CD14-positive monocyte (primary cell): Measurements from ENCODE around the gene PPP1R3A. TPM values are rescaled to one million over a fixed set of nuclear protein-coding genes. Genes with fewer than 3 reads are reported as not detected.

ENCODE experiments used
- DNase-seq, 3 donors: peaks; one replicate each; pipeline ENCODE4 v3.0.0-alpha.2; 2011 to 2022
- H2AFZ ChIP-seq: 2 replicates; pipeline ENCODE4 v1.6.0; 2012; ENCODE audit warnings: mild to moderate bottlenecking, low read depth, low read length, inconsistent platforms; ENCODE audit not compliant: insufficient read depth, poor library complexity, severe bottlenecking
- H3K27ac ChIP-seq, 2 donors: 1 replicate in 1 of 2; 2 replicates in 1 of 2; pipeline ENCODE4 v1.5.1; 2012 to 2013; ENCODE audit warnings: low read length in 2 of 2, control low read depth in 1 of 2, inconsistent platforms in 1 of 2, low read depth in 1 of 2, mild to moderate bottlenecking in 1 of 2
- H3K27me3 ChIP-seq, 2 donors: one replicate each; pipeline versions ENCODE4 v1.6.0 to v1.6.1; 2011 to 2013; ENCODE audit warnings: low read length in 2 of 2; ENCODE audit not compliant: control insufficient read depth in 2 of 2, insufficient read depth in 2 of 2
- H3K36me3 ChIP-seq, 2 donors: replicated peaks in 1 of 2; 1 replicate in 1 of 2; 2 replicates in 1 of 2; pipeline versions ENCODE4 v1.5.1 to v1.6.1; 2012 to 2013; ENCODE audit warnings: low read length in 2 of 2, control low read depth in 1 of 2, inconsistent platforms in 1 of 2, mild to moderate bottlenecking in 1 of 2; ENCODE audit not compliant: insufficient read depth in 2 of 2, control insufficient read depth in 1 of 2
- H3K4me1 ChIP-seq, 2 donors: 1 replicate in 1 of 2; 2 replicates in 1 of 2; pipeline versions ENCODE4 v1.5.1 to v1.6.1; 2012 to 2013; ENCODE audit warnings: low read length in 2 of 2, control low read depth in 1 of 2, inconsistent platforms in 1 of 2, mild to moderate bottlenecking in 1 of 2, moderate library complexity in 1 of 2; ENCODE audit not compliant: insufficient read depth in 2 of 2, control insufficient read depth in 1 of 2
- H3K4me2 ChIP-seq: replicated peaks from 2 replicates; pipeline ENCODE3; 2012; ENCODE audit warnings: low read length, moderate library complexity, mild to moderate bottlenecking; ENCODE audit not compliant: poor library complexity, severe bottlenecking; ENCODE audit errors: extremely low read depth
- H3K4me3 ChIP-seq, 3 experiments: fragments of 200-600 bp in 1 of 3; sonication (generic) in 1 of 3; replicated peaks in 1 of 3; 1 replicate in 2 of 3; 2 replicates in 1 of 3; pipeline ENCODE4 v1.5.1; 2011 to 2013; ENCODE audit warnings: low read length in 3 of 3, mild to moderate bottlenecking in 3 of 3, control low read depth in 2 of 3, low read depth in 2 of 3, inconsistent platforms in 1 of 3, moderate library complexity in 1 of 3
- H3K79me2 ChIP-seq: 2 replicates; pipeline ENCODE4 v1.6.0; 2012; ENCODE audit warnings: mild to moderate bottlenecking, control low read depth, inconsistent platforms, low read length, moderate library complexity; ENCODE audit not compliant: insufficient read depth
- H3K9ac ChIP-seq: 2 replicates; pipeline ENCODE4 v1.6.0; 2017; ENCODE audit warnings: low read length, mild to moderate bottlenecking; ENCODE audit not compliant: insufficient read depth, poor library complexity, severe bottlenecking
- H3K9me3 ChIP-seq, 2 donors: replicated peaks in 1 of 2; 1 replicate in 1 of 2; 2 replicates in 1 of 2; pipeline versions ENCODE4 v1.5.1 to v1.6.1; 2012 to 2013; ENCODE audit warnings: low read length in 2 of 2, control low read depth in 1 of 2; ENCODE audit not compliant: control insufficient read depth in 1 of 2, insufficient read depth in 1 of 2
- H4K20me1 ChIP-seq: 2 replicates; pipeline ENCODE4 v1.6.0; 2012; ENCODE audit warnings: mild to moderate bottlenecking, low read length, control low read depth, moderate library complexity; ENCODE audit not compliant: insufficient read depth
- H3K27ac Mint-ChIP-seq, 7 donors: one replicate each; pipeline ENCODE4 v1.8.0; 2020; ENCODE audit warnings: mild to moderate bottlenecking in 7 of 7, mixed read lengths in 7 of 7, moderate library complexity in 6 of 7, inconsistent platforms in 2 of 7
- H3K27me3 Mint-ChIP-seq, 3 donors: one replicate each; pipeline ENCODE4 v1.8.0; 2021 to 2022; ENCODE audit warnings: low read depth in 3 of 3, mild to moderate bottlenecking in 3 of 3, mixed read lengths in 3 of 3, moderate library complexity in 3 of 3, inconsistent platforms in 1 of 3
- H3K36me3 Mint-ChIP-seq, 2 donors: one replicate each; pipeline ENCODE4 v1.8.0; 2020; ENCODE audit warnings: mixed read lengths in 2 of 2, inconsistent platforms in 1 of 2, mild to moderate bottlenecking in 1 of 2
- H3K4me1 Mint-ChIP-seq: one replicate; pipeline ENCODE4 v1.8.0; 2020; ENCODE audit warnings: mild to moderate bottlenecking, mixed read lengths
- H3K4me3 Mint-ChIP-seq, 2 donors: one replicate each; pipeline ENCODE4 v1.8.0; 2020; ENCODE audit warnings: mild to moderate bottlenecking in 2 of 2, mixed read lengths in 2 of 2, moderate library complexity in 1 of 2
- H3K9me3 Mint-ChIP-seq, 7 donors: one replicate each; pipeline ENCODE4 v1.8.0; 2020 to 2022; ENCODE audit warnings: mixed read lengths in 7 of 7, mild to moderate bottlenecking in 6 of 7, moderate library complexity in 6 of 7, inconsistent platforms in 2 of 7
- CTCF ChIP-seq: fragments of 200-600 bp; IDR thresholded peaks from one replicate; pipeline ENCODE4 v1.8.0; 2022; ENCODE audit warnings: antibody characterized with exemption, mild to moderate bottlenecking
- WGBS: methylation state at CpG from one replicate; pipeline ENCODE4 v1.1.5; 2013; ENCODE audit warnings: missing lambda C conversion rate; ENCODE audit not compliant: insufficient coverage; 5-methylcytosine and 5-hydroxymethylcytosine counted together
- intact Hi-C, 2 donors: fragments of 100-400 bp; cut with micrococcal nuclease; formaldehyde crosslinking; loops; one replicate each; pipeline versions ENCODE4 v1.15.0 to v1.15.1; 2023
- polyA plus RNA-seq, 3 donors: library from polyadenylated mRNA; depleted of rRNA in 1 of 3; unstranded in 2 of 3; stranded (reverse) in 1 of 3; fragments of 300-500 nt in 2 of 3; fragments of >200 nt in 1 of 3; fragmentation: Illumina TruSeq in 2 of 3; gene quantifications; 1 replicate in 2 of 3; 2 replicates in 1 of 3; pipeline ENCODE4 v1.2.3, GENCODE V29; 2012 to 2021

PPP1R3A gene
- polyA plus RNA-seq, 3 donors = not detected

GRCh38 chr7:113873554-113874151 is 45.2 kb downstream of the PPP1R3A start:
- WGBS = 89% methylated on average over 2 of the region's 2 CpGs
- TF ChIP-seq CTCF = no peak

GRCh38 chr7:113872981-113873380 is 45.8 kb downstream of the PPP1R3A start:
- Histone ChIP-seq H4K20me1 (no peaks in the 10 kb centered on the region), H3K36me3 (no peaks in the 10 kb centered on the region), H3K27ac (no peak overlapping the region), H3K27me3 (no peaks in the 10 kb centered on the region), H3K9me3 (no peaks in the 10 kb centered on the region), H3K4me2 (no peak overlapping the region), H3K4me3 (no peak overlapping the region), H2AFZ (no peak overlapping the region), H3K79me2 (no peaks in the 10 kb centered on the region), H3K9ac (no peak overlapping the region), H3K4me1 (no peaks in the 10 kb centered on the region)
- no peak for TF ChIP-seq CTCF
- peaks cover 0 to 6% (median 0%) of the 10 kb centered on the region in 7 donors for H3K9me3 Mint-ChIP-seq
- H3K27me3 Mint-ChIP-seq = no peaks in the 10 kb centered on the region
- intact Hi-C loops = no loop called here
- no CpG with 5 or more reads among the region's 1 CpG for WGBS
- H3K4me3 Mint-ChIP-seq = no peak overlapping the region
- no peaks in the 10 kb centered on the region for H3K36me3 Mint-ChIP-seq
- no peaks in the 10 kb centered on the region for H3K4me1 Mint-ChIP-seq
- DNase-seq = no peak
- H3K27ac Mint-ChIP-seq = no peak overlapping the region

More at GRCh38 chr7:113873554-113874151, 45.2 kb downstream of the PPP1R3A start:
- Histone ChIP-seq H3K4me1 (no peaks in the 10 kb centered on the region), H3K9me3 (peaks cover 0 to 1% of the 10 kb centered on the region in 2 donors), H3K9ac (no peak overlapping the region), H3K27me3 (no peaks in the 10 kb centered on the region), H3K36me3 (no peaks in the 10 kb centered on the region), H2AFZ (no peak overlapping the region), H3K79me2 (no peaks in the 10 kb centered on the region), H3K4me3 (no peak overlapping the region), H3K4me2 (no peak overlapping the region), H3K27ac (no peak overlapping the region), H4K20me1 (no peaks in the 10 kb centered on the region)
- Mint-ChIP-seq H3K27me3 (no peaks in the 10 kb centered on the region), H3K27ac (no peak overlapping the region), H3K4me1 (no peaks in the 10 kb centered on the region), H3K36me3 (no peaks in the 10 kb centered on the region), H3K9me3 (peaks cover 0 to 6% (median 0%) of the 10 kb centered on the region in 7 donors), H3K4me3 (no peak overlapping the region)
- intact Hi-C loops = no loop called here
- DNase-seq = no peak
